GM12873 (cell line): ENCODE data around the gene SKIDA1.

Experiments used
- TF ChIP-seq, protein P1 (sequence below): IDR thresholded peaks from 2 replicates; pipeline ENCODE4 v1.5.1; 2012; ENCODE audit warnings: low read depth, mild to moderate bottlenecking, moderate library complexity, low read length, control low read depth; ENCODE audit not compliant: insufficient read depth; ENCODE audit errors: missing control alignments

Gene SKIDA1

DNA sequence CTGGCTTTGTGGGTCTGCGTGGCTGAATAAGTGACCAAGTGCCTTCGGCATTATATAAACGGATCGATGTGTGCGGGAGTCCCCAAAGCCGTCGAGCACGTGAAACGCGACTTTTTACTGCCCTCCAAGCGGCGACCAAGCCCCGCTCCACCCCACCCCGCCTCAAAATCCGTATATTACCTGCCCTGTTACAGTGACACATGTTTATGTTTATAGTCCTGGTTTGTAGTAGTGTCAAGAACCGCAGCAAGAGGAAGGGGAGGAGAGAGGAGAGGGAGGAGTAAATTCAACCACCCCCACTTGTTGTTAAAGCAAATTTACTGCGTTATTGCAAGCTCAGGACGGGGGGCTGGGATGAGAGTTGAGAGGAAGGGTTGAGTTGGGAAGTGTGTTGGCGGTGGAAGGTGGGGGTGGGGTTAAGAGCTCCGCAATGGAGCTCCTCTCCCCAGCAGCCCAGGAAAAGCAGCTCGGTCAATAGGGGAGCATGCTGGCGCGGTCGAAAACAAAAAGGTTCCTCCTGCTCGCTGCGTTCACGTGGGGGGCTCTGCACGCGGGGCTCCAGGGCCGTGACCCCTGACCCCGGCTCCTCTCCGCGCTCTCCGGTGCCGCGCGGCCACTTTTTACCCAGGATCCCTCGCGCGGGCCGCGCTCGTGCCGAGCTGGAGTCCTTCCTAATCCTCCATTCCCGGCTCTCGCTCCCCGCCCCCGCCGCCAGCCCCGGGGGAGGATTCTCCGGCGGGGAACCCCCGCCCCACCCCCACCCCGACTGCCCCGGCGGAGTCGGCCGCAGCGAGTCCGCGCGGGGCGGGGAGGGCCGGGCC is at the start of gene SKIDA1:
Gene SKIDA1, minus strand, starts transcription at position 316 of the 821 bp plus-strand sequence. CDS start 7,860 bp downstream, outside the sequence.
- TF ChIP-seq, protein P1, sequence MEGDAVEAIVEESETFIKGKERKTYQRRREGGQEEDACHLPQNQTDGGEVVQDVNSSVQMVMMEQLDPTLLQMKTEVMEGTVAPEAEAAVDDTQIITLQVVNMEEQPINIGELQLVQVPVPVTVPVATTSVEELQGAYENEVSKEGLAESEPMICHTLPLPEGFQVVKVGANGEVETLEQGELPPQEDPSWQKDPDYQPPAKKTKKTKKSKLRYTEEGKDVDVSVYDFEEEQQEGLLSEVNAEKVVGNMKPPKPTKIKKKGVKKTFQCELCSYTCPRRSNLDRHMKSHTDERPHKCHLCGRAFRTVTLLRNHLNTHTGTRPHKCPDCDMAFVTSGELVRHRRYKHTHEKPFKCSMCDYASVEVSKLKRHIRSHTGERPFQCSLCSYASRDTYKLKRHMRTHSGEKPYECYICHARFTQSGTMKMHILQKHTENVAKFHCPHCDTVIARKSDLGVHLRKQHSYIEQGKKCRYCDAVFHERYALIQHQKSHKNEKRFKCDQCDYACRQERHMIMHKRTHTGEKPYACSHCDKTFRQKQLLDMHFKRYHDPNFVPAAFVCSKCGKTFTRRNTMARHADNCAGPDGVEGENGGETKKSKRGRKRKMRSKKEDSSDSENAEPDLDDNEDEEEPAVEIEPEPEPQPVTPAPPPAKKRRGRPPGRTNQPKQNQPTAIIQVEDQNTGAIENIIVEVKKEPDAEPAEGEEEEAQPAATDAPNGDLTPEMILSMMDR = no peak

DNA sequence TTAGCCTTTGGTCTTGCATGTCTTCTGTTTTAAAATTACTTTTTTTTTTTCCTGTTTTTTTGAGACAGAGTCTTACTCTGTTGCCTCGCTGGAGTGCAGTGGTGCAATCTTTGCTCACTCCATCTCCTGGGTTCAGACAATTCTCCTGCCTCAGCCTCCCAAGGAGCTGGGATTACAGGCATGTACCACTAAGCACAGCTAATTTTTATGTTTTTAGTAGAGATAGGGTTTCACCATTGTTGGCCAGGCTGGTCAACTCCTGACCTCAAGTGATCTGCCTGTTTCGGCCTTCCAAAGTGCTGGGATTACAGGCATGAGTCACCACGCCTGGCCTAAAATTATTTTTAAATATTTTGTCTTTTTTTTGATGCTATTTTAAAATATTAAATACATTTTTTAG is 47.1 kb upstream of the SKIDA1 start:
- TF ChIP-seq, protein P1 = no peak

DNA sequence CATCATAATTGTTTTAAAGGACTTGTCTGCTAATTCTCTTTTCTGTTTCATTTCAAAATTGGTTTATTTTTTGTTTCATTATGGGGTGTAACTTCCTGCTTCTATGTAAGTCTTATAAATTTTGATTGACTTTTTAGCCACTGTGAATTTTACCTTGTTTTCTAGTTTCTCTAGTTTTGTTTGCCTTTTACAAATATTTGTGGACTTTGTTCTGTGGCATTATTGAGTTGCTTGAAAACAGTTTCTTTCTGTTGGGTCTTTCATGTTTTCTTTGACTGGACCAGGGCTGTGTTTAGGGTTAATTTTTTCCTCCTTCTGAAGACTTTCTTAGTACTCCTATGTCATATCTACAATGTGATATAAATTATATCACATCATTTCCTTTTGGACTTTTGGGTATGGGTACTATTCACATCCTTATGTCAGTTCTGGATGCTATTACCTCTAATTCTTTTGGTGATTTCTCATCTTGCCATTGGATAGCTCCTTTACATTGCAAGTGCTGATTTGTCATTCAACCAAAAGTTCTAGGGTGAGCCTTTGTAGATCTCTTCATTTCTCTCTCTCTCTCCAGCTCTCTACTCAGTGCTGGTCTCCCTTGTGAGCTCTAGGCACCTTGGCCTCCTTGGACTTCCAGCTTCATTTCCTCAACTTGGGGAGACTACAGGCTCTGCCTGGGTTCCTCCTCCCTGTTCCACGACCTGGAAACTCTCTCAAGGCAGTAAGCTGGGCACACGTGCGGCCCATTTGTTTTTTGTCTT is 45.5 kb upstream of the SKIDA1 start:
- TF ChIP-seq, protein P1 = no peak

DNA sequence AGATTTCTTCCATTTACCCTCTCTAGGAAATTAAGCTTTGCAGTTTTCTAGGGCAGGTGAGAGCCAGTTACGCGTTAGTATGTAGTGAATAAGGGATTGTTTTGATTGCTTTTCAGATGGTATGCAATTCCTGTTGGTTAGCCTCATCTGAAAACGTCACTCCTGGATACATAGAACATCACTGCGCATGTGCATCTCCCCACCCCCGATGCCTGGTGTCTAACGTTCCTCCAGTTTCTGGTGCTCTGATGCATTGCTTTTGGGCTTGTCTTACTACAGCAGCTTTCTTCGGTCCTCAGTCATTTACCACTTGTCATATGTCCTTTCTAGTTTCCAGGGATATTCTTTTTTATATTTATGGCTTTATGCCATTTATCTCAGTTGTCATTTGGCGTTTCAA is 31.0 kb upstream of the SKIDA1 start:
- TF ChIP-seq, protein P1 = no peak

DNA sequence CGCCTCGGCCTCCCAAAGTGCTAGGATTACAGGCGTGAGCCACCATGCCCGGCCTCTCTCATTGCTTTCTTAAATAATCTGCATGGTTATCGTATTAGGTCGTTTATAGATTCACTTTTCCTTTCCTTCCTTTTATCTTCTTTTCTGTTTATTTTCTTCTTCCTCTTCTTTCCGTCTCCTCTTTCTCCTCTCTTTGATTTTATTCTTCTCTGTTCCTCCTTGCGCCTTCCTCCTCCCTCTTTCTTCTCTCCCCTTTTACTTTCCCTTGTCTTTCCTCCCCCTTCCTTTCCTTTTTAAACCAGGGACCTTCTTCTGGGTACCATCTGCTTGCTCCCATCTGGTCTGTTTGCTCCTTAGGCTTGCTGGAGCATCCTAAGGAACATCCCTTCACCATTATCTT is 27.2 kb upstream of the SKIDA1 start:
- TF ChIP-seq, protein P1 = no peak

DNA sequence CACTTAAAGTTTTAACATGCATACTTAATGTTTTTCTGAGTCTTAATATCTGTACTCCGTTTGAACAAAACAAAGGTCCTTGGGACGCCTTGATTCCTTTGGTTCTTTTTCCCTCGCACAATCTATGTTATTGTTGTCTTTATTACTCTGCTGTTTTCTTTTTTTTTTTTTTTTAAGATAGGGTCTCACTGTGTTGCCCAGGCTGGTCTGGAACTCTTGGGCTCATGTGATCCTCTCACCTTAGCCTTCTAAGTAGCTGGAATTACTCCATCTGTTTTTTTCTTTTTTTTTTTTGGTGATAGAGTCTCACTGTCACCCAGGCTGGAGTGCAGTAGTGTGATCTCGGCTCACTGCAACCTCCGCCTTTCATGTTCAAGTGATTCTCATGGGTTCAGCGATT is 21.8 kb upstream of the SKIDA1 start:
- TF ChIP-seq, protein P1 = no peak

DNA sequence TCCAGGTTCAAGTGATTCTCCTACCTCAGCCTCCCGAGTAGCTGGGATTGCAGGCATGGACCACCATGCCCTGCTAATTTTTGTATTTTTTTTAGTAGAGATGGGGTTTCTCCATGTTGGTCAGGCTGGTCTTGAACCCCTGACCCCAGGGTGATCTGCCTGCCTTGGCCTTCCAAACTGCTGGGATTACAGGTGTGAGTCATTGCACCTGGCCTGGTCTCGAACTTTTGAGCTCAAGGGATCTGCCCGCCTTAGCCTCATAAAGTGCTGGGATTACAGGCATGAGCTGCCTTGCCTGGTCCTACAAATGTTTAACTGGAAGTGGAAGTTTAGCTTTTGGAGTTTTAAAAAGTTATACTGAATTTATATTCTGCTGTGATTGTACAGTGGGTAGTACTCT is 11.4 kb upstream of the SKIDA1 start:
- TF ChIP-seq, protein P1 = no peak
